B cell (primary cell): ENCODE data around the gene TEAD1. TPM values are rescaled to one million over a fixed set of nuclear protein-coding genes. Genes with fewer than 3 reads are reported as not detected.

Experiments
- ATAC-seq: fragments of 200-7000 bp; cut with Tn5 transposase; one replicate; pipeline ENCODE4 v1.10.0; 2021; ENCODE audit warnings: low read depth, mild to moderate bottlenecking, moderate number of reproducible peaks, moderate library complexity
- CTCF ChIA-PET: fragments of 350-600 bp; sonication (Branson Sonifier 250); formaldehyde crosslinking; loops from one replicate; lab custom pipeline; 2021; ENCODE audit warnings: antibody characterized with exemption, inconsistent platforms; lab: Charles Lee
- POLR2A ChIA-PET: fragments of 350-600 bp; sonication (Branson Sonifier 250); formaldehyde crosslinking; loops from one replicate; lab custom pipeline; 2021; ENCODE audit warnings: antibody characterized with exemption; lab: Charles Lee
- DNase-seq: peaks from one replicate; pipeline ENCODE4 v3.0.0; 2013
- H2AFZ ChIP-seq: 2 replicates; pipeline ENCODE4 v1.6.1; 2012; ENCODE audit warnings: mild to moderate bottlenecking, low read depth, low read length; ENCODE audit not compliant: insufficient read depth, poor library complexity, severe bottlenecking
- H3K27ac ChIP-seq, 2 donors: 1 replicate in 1 of 2; 2 replicates in 1 of 2; pipeline ENCODE4 v1.5.1; 2012 to 2013; ENCODE audit warnings: low read length in 2 of 2, mild to moderate bottlenecking in 2 of 2, moderate library complexity in 1 of 2
- H3K27me3 ChIP-seq, 4 experiments: fragments of 200-600 bp in 1 of 4; sonication (generic) in 1 of 4; replicated peaks in 1 of 4; 1 replicate in 2 of 4; 2 replicates in 2 of 4; pipeline versions ENCODE4 v1.6.1 to v1.7.0; 2013 to 2016; ENCODE audit warnings: low read length in 3 of 4, mild to moderate bottlenecking in 2 of 4, mixed read lengths in 1 of 4, moderate library complexity in 1 of 4; ENCODE audit not compliant: insufficient read depth in 4 of 4, control insufficient read depth in 3 of 4; ENCODE audit errors: control extremely low read depth in 1 of 4
- H3K36me3 ChIP-seq, 2 experiments: replicated peaks in 1 of 2; 1 replicate in 1 of 2; 2 replicates in 1 of 2; pipeline versions ENCODE4 v1.6.1 to v1.7.1; 2013; ENCODE audit warnings: low read length in 1 of 2; ENCODE audit not compliant: insufficient read depth in 2 of 2, control insufficient read depth in 1 of 2; ENCODE audit errors: control extremely low read depth in 1 of 2, extremely low read depth in 1 of 2
- H3K4me1 ChIP-seq, 2 donors: fragments of 200-600 bp in 1 of 2; sonication (generic) in 1 of 2; 1 replicate in 1 of 2; 2 replicates in 1 of 2; pipeline versions ENCODE4 v1.5.1 to v1.6.1; 2013 to 2017; ENCODE audit warnings: low read length in 2 of 2; ENCODE audit not compliant: control insufficient read depth in 2 of 2, insufficient read depth in 2 of 2
- H3K4me2 ChIP-seq: replicated peaks from 2 replicates; pipeline ENCODE3; 2012; ENCODE audit warnings: mild to moderate bottlenecking, low read depth, low read length; ENCODE audit not compliant: poor library complexity, severe bottlenecking
- H3K4me3 ChIP-seq, 5 experiments: fragments of 200-600 bp in 1 of 5; sonication (generic) in 1 of 5; 1 replicate in 3 of 5; 2 replicates in 2 of 5; pipeline versions ENCODE4 v1.5.1 to v1.7.0; 2011 to 2016; ENCODE audit warnings: low read length in 4 of 5, mild to moderate bottlenecking in 4 of 5, low read depth in 2 of 5, control low read depth in 1 of 5, moderate library complexity in 1 of 5; ENCODE audit not compliant: insufficient read depth in 1 of 5; ENCODE audit errors: control extremely low read depth in 1 of 5, extremely low read depth in 1 of 5
- H3K79me2 ChIP-seq: fragments of 200-600 bp; sonication (generic); one replicate; pipeline ENCODE4 v1.6.0; 2016; ENCODE audit warnings: low read length; ENCODE audit not compliant: control insufficient read depth, insufficient read depth
- H3K9ac ChIP-seq: fragments of 200-600 bp; sonication (generic); 2 replicates; pipeline ENCODE4 v1.6.1; 2017; ENCODE audit warnings: mild to moderate bottlenecking, low read length, moderate library complexity
- H3K9me3 ChIP-seq, 3 donors: one replicate each; pipeline versions ENCODE4 v1.6.1 to v1.7.1; 2013; ENCODE audit warnings: low read length in 2 of 3; ENCODE audit not compliant: control insufficient read depth in 2 of 3, insufficient read depth in 1 of 3; ENCODE audit errors: control extremely low read depth in 1 of 3
- H4K20me1 ChIP-seq: 2 replicates; pipeline ENCODE4 v1.6.0; 2012; ENCODE audit warnings: mild to moderate bottlenecking, low read length; ENCODE audit not compliant: insufficient read depth, control insufficient read depth, poor library complexity, severe bottlenecking
- H3K27ac Mint-ChIP-seq: one replicate; pipeline ENCODE4 v1.8.0; 2021; ENCODE audit warnings: mixed read lengths
- H3K27me3 Mint-ChIP-seq: one replicate; pipeline ENCODE4 v1.8.0; 2021; ENCODE audit warnings: mixed read lengths
- H3K4me1 Mint-ChIP-seq: one replicate; pipeline ENCODE4 v1.8.0; 2021; ENCODE audit warnings: mixed read lengths
- H3K4me3 Mint-ChIP-seq: one replicate; pipeline ENCODE4 v1.8.0; 2021; ENCODE audit warnings: mixed read lengths
- H3K9me3 Mint-ChIP-seq: one replicate; pipeline ENCODE4 v1.8.0; 2022; ENCODE audit warnings: mixed read lengths; ENCODE audit not compliant: insufficient read depth
- EZH2 ChIP-seq: IDR thresholded peaks from 2 replicates; pipeline ENCODE4 v1.6.1; 2012; ENCODE audit warnings: borderline replicate concordance, low read depth, mild to moderate bottlenecking, moderate library complexity, low read length; ENCODE audit not compliant: insufficient read depth, poor library complexity, severe bottlenecking
- WGBS: methylation state at CpG from one replicate; pipeline ENCODE4 v1.1.5; 2013; ENCODE audit warnings: missing lambda C conversion rate; ENCODE audit not compliant: insufficient coverage; 5-methylcytosine and 5-hydroxymethylcytosine counted together
- intact Hi-C: fragments of 100-400 bp; cut with micrococcal nuclease; formaldehyde crosslinking; loops from one replicate; pipeline ENCODE4 v1.10.0; 2022
- polyA plus RNA-seq: library from polyadenylated mRNA; depleted of rRNA; stranded (reverse); fragments of >200 nt; gene quantifications from 2 replicates; pipeline ENCODE4 v1.2.3, GENCODE V29; 2012
- total RNA-seq, 2 donors: library from RNA; stranded (reverse); fragments of 120-200 nt in 1 of 2; gene quantifications; 1 replicate in 1 of 2; 2 replicates in 1 of 2; pipeline versions ENCODE4 v1.2.3 to v1.2.4, GENCODE V29; 2013 to 2022
- TF ChIP-seq, protein P1 (sequence below): fragments of 200-600 bp; IDR thresholded peaks from one replicate; pipeline ENCODE4 v1.8.0; 2022; ENCODE audit warnings: antibody characterized with exemption, mild to moderate bottlenecking

The TEAD1 gene
- total and polyA plus RNA-seq, 2 donors (not counting 1 experiment from before 2014, with no cell fraction given) = 0.30 TPM; not detected in 1

DNA sequence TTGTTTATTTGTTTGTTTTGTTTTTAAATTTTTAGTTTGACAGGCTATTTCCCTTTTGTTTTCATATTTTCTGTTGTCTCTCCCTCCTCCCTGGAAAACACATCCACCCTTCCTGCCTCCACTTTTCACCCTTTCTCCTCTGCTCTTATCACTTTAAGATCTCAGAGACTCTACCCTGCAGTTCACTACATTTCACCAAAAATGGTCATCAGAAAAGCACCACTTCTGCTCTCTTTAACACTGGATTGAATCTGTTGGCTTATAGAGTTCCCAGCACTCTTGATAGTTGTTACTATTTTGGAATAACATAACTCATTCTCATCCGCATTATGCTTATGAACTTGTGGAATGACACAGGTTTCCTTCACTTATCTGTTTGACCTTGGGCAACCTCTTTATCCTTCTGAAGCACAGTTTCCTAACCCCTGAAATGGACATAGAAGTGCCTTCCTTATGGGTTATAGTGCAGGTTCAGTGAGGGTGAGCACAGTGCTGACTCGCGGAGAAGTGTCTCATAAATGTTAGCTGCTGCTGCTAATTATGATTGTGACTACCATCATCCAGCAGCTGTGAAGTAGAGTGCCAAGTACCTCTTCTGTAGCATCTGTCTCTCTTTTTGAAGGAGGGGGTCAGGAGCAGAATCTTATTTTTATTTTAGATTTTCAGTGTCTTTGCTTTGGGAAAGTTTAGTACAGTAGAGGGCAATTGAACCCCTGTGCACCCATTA lies 15.0 kb downstream of the TEAD1 start:
- peaks cover 38% of the 10 kb centered on the region for H3K27me3 Mint-ChIP-seq
- ChIA-PET POLR2A (no interaction called here), CTCF (no interaction called here)
- H3K4me3 Mint-ChIP-seq = no peak overlapping the region
- H3K9me3 ChIP-seq = peaks cover 0 to 5% (median 0%) of the 10 kb centered on the region in 3 donors
- H3K27ac ChIP-seq = no peak overlapping the region
- 100% methylated on average over 2 of the region's 3 CpGs for WGBS
- no peak overlapping the region for H3K27ac Mint-ChIP-seq
- no peak overlapping the region for H3K4me2 ChIP-seq
- H3K4me1 Mint-ChIP-seq = no peaks in the 10 kb centered on the region
- intact Hi-C loops = no loop called here
- no peaks in the 10 kb centered on the region for H4K20me1 ChIP-seq
- no peak overlapping the region for H3K9ac ChIP-seq
- H3K4me3 ChIP-seq = no peak overlapping the region
- H3K4me1 ChIP-seq = no peaks in the 10 kb centered on the region
- no peak overlapping the region for H2AFZ ChIP-seq
- peaks cover 0 to 20% (median 9%) of the 10 kb centered on the region in 4 experiments for H3K27me3 ChIP-seq
- ATAC-seq = no peak
- peaks cover 2% of the 10 kb centered on the region for H3K9me3 Mint-ChIP-seq
- H3K36me3 ChIP-seq = no peaks in the 10 kb centered on the region
- TF ChIP-seq, protein P1, sequence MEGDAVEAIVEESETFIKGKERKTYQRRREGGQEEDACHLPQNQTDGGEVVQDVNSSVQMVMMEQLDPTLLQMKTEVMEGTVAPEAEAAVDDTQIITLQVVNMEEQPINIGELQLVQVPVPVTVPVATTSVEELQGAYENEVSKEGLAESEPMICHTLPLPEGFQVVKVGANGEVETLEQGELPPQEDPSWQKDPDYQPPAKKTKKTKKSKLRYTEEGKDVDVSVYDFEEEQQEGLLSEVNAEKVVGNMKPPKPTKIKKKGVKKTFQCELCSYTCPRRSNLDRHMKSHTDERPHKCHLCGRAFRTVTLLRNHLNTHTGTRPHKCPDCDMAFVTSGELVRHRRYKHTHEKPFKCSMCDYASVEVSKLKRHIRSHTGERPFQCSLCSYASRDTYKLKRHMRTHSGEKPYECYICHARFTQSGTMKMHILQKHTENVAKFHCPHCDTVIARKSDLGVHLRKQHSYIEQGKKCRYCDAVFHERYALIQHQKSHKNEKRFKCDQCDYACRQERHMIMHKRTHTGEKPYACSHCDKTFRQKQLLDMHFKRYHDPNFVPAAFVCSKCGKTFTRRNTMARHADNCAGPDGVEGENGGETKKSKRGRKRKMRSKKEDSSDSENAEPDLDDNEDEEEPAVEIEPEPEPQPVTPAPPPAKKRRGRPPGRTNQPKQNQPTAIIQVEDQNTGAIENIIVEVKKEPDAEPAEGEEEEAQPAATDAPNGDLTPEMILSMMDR = no peak
- TF ChIP-seq EZH2 = no peak
- no peak for DNase-seq
- no peaks in the 10 kb centered on the region for H3K79me2 ChIP-seq

DNA sequence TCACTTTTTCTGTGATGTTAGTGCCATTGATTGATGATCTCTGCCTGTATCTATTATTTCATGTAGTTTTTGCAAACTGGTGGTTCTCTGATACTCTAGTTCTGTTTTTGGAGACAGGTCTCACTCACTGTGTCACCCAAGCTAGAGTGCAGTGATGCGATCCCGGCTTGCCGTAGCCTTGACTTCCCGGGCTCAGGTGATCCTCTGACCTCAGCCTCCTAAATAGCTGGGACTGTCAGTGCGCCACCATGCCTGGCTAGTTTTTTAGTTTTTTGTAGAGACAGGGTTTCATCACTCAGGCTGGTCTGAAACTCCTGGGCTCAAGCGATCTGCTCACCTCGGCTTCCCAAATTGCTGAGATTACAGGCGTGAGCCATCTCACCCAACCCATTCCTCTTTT lies 16.4 kb downstream of the TEAD1 start:
- Histone ChIP-seq H3K27ac (no peak overlapping the region), H4K20me1 (no peaks in the 10 kb centered on the region), H3K4me3 (no peak overlapping the region), H2AFZ (no peak overlapping the region), H3K27me3 (peaks cover 0 to 28% (median 15%) of the 10 kb centered on the region in 4 experiments), H3K9me3 (peaks cover 0 to 5% (median 0%) of the 10 kb centered on the region in 3 donors), H3K4me2 (no peak overlapping the region), H3K36me3 (no peaks in the 10 kb centered on the region), H3K4me1 (no peaks in the 10 kb centered on the region), H3K9ac (no peak overlapping the region), H3K79me2 (no peaks in the 10 kb centered on the region)
- peaks cover 2% of the 10 kb centered on the region for H3K9me3 Mint-ChIP-seq
- CTCF ChIA-PET = no interaction called here
- peaks cover 44% of the 10 kb centered on the region for H3K27me3 Mint-ChIP-seq
- DNase-seq = no peak
- ATAC-seq = no peak
- POLR2A ChIA-PET = no interaction called here
- WGBS = 95% methylated on average over 4 of the region's 8 CpGs
- intact Hi-C loops = no loop called here
- no peak overlapping the region for H3K27ac Mint-ChIP-seq
- H3K4me3 Mint-ChIP-seq = no peak overlapping the region
- H3K4me1 Mint-ChIP-seq = no peaks in the 10 kb centered on the region
- no peak for TF ChIP-seq EZH2
- TF ChIP-seq, protein P1 = no peak
